DMS53 (cell line): ENCODE data around the gene NDST4.

Experiments
- DNase-seq: peaks from one replicate; lab custom pipeline; 2025; lab: John Stamatoyannopoulos, UW

NDST4 gene

GRCh38 chr4:115113506-115114106 is at the start of gene NDST4:
NDST4 (minus strand) TSS chr4:115113620; CDS start chr4:115077036, 36,584 bp downstream.
- peak; percentile 75 for DNase-seq

GRCh38 chr4:115159141-115159540 is 45.7 kb upstream of the NDST4 start:
- no peak for DNase-seq

GRCh38 chr4:115158296-115158695 is 44.9 kb upstream of the NDST4 start:
- no peak for DNase-seq

DNA sequence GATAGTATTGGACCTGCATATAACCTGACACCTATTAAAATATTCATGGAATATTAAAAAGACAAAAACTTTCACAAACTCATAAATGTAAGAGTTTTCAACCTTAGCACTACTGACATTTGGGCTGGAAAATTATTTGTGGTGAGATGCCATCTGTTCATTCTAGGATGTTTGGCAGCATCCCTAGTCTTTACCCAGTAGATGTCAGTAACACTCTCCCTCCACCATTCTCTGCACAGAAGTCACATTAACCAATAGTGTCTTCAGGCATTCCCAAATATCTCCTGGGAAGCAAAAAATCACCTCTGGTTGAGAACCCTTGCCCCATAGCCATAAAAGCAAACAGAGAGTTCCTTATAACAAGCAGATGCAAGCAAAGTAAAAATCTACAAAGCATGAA is 41.4 kb upstream of the NDST4 start:
- DNase-seq = peak; percentile 19

DNA sequence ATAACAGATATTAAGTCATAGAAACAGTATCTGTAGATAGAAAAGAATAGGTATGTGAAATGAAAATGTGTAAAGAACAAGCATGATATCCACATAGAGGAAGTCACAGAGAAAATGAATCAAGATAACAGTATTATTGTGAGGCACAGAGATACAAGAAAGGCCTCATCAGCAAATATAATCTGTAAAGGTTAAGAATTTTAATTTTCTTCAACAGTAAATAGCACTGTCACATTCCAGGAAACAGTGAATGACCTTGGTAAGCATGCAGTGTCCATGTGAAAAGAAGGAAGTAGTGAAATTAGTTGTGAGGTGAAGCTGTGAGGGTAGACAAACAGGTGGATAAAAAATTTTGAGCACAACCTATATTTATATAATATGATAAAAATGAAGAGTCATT is 39.5 kb upstream of the NDST4 start:
- DNase-seq = no peak

GRCh38 chr4:115152081-115152480 is 38.7 kb upstream of the NDST4 start:
- no peak for DNase-seq

DNA sequence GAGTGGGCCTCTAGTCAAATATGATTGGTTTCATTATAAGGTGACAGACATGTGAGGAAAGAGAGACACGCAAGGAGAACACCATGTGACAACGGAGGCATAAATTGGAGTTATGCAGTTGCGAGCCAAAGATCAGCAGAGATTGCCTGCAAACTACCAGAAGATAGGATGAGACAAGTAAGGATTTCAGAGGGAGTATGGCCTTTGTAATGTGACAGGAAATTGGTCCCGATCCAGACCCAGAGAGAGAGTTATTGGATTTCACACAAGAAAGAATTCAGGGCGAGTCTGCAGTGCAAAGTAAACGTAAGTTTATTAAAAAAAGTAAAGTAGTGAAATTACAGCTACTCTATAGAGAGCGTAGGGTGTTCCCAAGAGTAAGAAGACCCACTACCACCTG is 35.7 kb upstream of the NDST4 start:
- no peak for DNase-seq

DNA sequence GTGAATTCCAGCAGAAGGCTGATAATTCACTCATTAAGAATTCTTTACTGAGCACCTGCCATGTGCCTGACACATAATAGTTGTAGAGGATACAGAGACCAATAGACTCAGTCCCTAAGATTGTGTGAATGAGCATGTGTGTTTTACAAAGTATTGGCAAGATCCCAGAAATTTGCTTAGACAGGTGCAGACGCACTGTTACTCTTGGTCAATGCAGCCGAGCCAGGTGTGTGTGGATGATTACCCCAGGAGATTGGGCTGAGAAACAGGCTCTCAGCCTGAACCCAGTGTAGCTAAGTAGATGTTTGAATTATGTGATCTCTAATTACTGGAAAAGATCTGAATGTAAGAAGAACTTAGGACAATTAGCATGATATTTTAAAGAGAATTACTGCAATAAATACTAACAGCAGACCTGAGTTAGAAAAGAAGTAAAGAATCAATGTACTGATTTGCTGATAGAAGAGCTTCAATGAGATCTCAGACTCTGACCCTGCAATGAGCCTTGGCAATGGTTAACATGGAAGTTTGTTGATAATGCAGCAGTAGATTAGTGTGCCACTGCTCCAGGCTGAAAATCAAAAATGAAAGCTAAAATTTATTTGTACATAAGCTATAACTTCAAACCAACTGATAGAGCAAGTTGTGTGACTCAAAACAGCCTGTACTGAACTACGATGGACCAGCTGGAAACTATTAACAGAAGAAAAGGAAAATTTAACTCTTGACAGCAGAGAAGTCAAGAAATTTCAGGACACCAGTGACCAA is 32.2 kb upstream of the NDST4 start:
- peak; percentile 88 for DNase-seq

GRCh38 chr4:115128037-115128436 is 14.6 kb upstream of the NDST4 start:
- DNase-seq = no peak

- peak; percentile 22 for DNase-seq
These were observed 13.1 kb upstream of the NDST4 start for GRCh38 chr4:115126491-115126890.

- DNase-seq = peak; percentile 2
These were observed 8.1 kb upstream of the NDST4 start for GRCh38 chr4:115121351-115122043.

GRCh38 chr4:115119804-115120352 is 6.5 kb upstream of the NDST4 start:
- DNase-seq = peak; percentile 21

DNA sequence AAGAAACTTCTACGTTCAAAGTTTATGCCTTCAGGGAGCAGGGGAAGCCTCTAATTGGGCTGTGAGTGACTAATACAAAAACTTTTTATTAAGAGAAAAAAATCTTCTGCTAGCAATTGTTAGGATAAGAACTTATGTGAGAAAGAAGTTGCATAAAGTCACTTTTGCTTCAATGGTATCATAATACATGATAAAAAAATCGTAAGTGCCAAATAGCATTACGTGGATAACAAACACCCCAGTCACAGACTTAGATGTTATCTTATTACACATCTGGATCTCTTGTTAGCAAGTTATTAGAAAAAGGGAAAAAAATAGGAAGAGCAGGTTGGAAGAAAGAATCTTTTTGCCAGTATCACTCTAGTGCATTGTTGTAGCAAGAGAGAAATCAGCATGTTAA is 4.2 kb upstream of the NDST4 start:
- DNase-seq = no peak

DNA sequence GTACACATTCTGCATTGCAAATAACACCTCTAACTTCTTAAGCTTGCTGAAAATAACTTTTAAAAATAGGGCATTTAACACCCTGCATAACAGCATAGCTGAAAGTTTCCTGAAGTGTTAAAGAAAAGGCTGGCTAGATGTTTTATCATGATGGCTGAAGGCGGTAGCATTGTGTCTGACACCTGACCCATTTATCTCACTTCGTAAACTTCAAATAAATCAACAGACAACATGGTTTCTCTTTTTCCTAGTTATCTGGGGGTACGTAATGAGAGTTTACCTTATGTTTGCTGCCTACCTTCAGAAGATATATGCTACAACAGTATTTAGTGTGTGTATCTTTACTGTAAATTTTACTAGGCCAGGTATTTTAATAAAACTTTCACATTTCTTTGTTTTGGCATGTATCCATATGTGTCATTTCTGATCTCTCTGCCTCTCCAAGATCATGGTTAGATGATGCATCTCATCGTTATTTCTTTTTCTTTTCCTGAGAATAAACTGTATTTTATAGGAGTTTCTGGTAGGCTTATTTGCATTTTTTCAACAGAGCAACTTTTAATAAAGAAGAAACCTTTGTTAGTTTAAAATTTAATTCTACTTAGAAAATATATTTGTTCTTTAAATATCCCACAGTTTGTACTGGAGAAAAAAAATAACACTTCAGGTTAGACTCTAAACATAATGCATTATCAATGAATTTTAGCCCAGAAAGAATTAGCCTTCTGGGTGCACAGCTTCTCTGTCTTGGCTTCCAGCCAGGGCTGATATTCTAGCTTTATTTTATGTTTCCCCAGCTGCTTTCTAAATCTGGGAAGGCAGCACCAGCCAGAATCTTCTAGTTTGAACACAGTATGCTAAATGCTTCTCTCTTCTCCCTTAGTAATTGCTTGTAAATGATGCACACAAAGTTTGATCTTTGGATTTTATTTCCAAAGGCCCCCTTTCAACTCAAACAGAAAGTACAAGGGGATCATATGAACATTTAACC is 2.9 kb downstream of the NDST4 start:
- DNase-seq = peak; percentile 71

GRCh38 chr4:115108850-115109249 is 4.6 kb downstream of the NDST4 start:
- DNase-seq = no peak

GRCh38 chr4:115107411-115107810 is 6.0 kb downstream of the NDST4 start:
- no peak for DNase-seq

DNA sequence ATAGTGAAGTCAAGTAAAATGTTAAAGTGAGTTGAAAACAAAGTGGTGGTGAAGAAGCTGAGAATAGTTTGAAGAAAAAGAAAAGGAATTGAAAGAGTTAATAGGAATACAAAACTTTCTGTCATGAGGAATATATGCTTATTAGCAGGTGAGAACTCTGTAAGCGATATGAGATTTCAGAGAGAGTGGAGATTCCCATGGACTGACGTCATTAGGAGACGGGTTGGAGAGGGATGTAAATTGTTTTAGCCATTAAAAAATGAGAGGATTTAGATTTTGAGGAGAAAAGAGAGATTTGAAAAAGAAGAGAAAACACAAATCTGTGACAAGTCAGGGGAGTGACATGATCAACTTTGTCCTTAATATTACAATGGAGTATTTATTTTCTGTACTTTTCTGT is 11.7 kb downstream of the NDST4 start:
- DNase-seq = no peak

DNA sequence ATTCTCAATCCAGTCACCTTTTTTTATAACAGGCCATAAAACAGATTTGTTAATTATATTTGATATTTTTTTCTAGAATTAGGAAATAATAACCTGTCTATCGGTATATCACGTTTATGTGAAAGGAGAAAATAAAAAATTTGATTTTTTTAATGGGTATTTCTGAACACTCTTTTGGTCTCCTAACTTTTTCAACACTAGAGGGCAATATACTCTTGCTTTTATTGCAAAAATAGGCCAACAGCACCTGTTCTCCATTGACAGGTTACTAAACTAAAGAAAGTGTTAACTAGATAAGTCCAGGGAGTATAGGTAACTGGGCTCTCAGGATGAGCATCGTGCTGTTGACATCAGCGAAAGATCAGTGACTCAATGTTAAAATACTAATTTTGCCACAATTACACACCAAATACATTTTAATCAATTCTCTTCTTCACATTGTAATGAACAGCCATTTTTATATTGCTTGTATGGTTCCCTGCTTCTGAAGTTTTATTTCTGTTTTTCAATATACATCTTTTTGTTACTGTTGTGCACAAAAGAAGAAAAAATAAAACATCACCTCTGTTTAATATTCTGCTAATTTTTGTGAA is 22.8 kb downstream of the NDST4 start:
- DNase-seq = peak; percentile 76

GRCh38 chr4:115082633-115083032 is 30.8 kb downstream of the NDST4 start:
- DNase-seq = no peak

DNA sequence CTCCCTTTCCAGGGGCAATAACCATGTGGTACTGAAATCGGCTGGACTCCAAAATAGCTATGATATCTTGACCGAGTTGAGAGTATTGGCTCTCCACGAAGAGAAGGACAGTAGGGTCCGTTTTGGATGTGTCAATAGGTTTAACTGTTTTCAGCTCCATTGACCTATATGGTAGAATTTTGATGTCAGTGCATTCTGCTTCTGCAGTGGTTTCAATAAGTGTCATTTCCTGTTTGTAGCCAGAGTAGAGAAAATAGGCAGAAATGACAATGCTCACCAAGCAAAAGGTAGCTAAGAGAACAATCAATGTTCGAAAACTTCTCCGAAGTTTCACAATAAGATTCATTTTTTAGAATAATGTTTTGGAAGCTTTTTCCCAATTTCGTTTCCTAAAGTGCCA is 36.7 kb downstream of the NDST4 start:
- DNase-seq = no peak

DNA sequence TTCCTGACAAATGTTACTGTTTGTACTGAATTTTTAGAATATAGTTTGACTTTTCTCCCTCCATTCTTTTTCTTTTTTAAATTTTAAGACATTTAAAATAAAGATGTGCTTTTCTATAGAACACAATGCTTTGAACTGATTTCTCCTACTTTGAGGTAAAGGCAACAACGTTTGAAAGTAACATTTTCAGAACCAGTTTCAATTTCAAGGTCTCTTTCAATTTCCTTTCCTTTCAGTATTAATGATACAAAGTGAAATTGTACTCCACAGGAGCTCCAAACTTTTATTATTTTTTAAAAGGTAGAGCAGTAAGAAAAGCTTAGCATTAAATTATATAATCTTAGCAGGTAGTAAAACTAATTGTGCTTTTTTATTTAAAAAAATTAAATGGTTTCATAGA is 54.9 kb downstream of the NDST4 start:
- DNase-seq = no peak
